ENCODE measurements around the gene LAPTM5. TPM values are rescaled to one million over a fixed set of nuclear protein-coding genes. Genes with fewer than 3 reads are reported as not detected.

Gene LAPTM5
- total RNA-seq, 3 donors from 2014 or later = 68.3 to 97.3 (median 86.8) TPM

DNA sequence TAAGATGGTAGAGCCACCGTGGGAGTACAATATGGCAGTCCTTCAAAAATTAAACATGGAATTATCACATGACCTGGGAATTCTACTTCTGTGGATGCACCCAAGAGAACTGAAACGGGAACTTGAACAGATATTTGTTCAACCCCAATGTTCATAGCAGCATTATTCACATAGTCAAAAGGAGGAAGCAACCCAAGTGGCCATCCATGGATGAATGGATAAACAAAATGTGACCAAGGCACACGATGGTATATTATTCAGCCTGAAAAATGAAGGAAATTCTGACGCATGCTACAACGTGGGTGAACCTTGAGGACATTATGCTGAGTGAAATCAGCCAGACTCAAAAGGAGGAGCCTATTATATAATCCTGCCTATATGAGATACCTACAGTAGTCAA lies 22.8 kb upstream of the LAPTM5 start:
- H3K27me3 Mint-ChIP-seq (ENCODE audit: low read depth) = peaks cover 2% of the 10 kb centered on the region
- no peak for ATAC-seq
- H3K4me3 Mint-ChIP-seq = no peak overlapping the region
- peaks cover 16% of the 10 kb centered on the region for H3K4me1 Mint-ChIP-seq (ENCODE audit: low read depth)
- no peaks in the 10 kb centered on the region for H3K9me3 Mint-ChIP-seq
- no peaks in the 10 kb centered on the region for H3K36me3 Mint-ChIP-seq (ENCODE audit: insufficient read depth)
- DNase-seq = no peak

DNA sequence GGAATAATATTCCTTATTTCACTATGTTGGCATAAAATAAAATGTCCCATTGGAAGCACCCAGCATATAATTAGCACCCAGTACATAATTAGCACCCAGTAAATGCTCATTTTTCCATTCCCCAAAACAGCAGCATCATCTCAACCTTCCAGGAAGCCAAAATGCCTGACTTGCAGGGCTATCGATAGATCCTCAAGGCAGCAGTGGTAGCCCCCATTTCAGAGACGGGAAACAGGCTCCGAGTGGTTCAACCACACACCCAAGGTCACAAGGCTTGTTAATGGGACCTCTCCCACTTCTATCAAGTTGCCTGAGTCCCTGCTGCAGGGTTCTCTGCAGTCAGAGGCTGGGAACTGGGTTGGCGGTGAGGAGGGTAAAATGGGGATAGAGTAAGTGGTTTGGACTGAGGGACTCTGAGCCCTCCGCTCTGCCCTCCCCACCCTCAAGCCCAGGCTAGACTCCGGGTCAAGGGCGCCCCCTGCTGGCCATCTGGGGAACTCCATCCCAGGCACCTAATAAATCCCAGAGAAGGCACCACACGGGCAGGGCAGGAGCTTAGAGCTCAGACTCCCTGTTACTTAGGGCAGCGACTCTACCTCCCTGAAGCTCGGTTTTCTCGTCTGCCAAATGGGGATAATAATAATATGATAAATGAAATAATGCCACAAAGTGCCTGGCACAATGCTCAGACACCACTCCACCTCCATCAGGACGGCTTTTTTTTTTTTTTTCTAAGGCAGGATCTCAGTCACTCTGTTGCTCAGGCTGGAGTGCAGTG lies 21.9 kb upstream of the LAPTM5 start:
- H3K4me3 Mint-ChIP-seq = no peak overlapping the region
- ATAC-seq (peak; percentile 66 to 76), DNase-seq (peak; percentile 95)
- peaks cover 2% of the 10 kb centered on the region for H3K27me3 Mint-ChIP-seq (ENCODE audit: low read depth)
- H3K36me3 Mint-ChIP-seq (ENCODE audit: insufficient read depth) = no peaks in the 10 kb centered on the region
- no peaks in the 10 kb centered on the region for H3K9me3 Mint-ChIP-seq
- H3K4me1 Mint-ChIP-seq (ENCODE audit: low read depth) = peaks cover 16% of the 10 kb centered on the region

DNA sequence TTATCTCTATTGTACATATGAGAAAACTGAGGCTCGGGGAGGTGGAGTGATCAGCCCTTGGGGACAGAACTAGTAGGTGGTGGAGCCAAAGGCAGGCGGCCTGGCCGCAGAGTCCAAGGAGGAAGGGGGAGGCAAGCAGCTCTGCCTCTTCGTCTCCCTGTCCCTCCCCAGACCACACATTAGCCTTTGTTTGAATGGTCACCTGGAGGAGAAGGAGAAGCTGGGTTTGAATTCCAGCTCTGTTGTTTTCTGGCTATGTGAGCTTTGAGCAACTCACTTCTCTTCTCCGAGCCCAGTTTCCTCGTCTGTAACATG lies 21.4 kb upstream of the LAPTM5 start:
- Mint-ChIP-seq H3K4me3 (no peak overlapping the region), H3K27me3 (ENCODE audit: low read depth) (no peaks in the 10 kb centered on the region), H3K4me1 (ENCODE audit: low read depth) (peaks cover 16% of the 10 kb centered on the region), H3K36me3 (ENCODE audit: insufficient read depth) (no peaks in the 10 kb centered on the region), H3K9me3 (no peaks in the 10 kb centered on the region)
- DNase-seq = no peak
- no peak for ATAC-seq

DNA sequence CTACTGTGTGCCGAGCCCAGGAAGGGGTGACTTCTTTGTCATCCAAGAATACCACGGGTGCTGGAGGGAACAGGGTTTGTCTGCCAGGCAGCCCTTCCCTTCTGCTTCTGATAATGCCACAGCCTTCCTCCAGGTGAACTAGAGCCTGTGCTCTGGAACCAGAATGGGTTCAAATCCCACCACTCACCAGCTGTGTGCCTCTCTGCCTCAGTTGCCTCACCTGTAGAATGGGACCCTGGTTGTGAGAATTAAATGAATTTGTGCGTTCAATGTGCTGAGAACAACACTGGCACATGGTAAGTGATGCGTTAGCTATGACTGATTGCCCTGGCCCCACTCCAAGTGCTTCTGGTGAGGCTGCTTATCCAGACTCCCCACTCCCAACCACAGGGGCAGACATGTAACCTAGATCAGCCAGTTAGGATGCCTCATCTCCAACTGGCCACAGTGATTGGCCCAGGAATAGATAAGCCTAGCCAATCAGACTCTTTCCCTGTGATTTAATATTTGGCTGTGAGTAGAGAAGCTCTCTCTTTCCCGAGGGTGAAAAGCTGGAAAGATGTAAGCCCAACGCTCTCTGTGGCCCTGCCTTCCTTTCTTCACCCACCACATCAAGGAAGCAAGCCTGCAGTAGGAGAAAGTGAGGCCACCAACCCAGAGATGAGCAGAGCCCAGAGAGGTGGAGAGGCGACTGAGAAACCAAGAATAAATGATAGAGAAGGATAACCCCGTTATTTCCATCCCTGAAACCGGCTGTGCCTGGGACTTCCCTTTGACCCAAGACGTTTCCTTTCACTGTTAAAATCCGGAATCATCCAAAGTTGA lies 20.8 kb upstream of the LAPTM5 start:
- Mint-ChIP-seq H3K4me3 (no peak overlapping the region), H3K27me3 (ENCODE audit: low read depth) (no peaks in the 10 kb centered on the region), H3K36me3 (ENCODE audit: insufficient read depth) (no peaks in the 10 kb centered on the region), H3K4me1 (ENCODE audit: low read depth) (peaks cover 16% of the 10 kb centered on the region), H3K9me3 (no peaks in the 10 kb centered on the region)
- ATAC-seq (peak; percentile 14 to 32), DNase-seq (no peak)

DNA sequence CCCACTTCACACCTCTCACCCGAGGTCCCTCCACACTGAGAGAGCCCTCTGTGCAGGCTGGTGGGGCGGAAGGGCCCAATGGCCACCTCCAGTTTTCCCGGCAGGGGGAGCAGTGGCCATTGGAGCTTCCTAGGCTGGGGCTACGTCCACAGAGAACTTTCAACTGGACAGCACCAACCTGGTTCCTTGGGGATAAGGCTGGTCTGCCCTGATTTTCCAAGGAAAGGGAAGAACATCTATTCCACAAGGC lies 20.3 kb upstream of the LAPTM5 start:
- no peak overlapping the region for H3K4me3 Mint-ChIP-seq
- H3K9me3 Mint-ChIP-seq = no peaks in the 10 kb centered on the region
- no peaks in the 10 kb centered on the region for H3K27me3 Mint-ChIP-seq (ENCODE audit: low read depth)
- H3K36me3 Mint-ChIP-seq (ENCODE audit: insufficient read depth) = no peaks in the 10 kb centered on the region
- no peak for DNase-seq
- peaks cover 16% of the 10 kb centered on the region for H3K4me1 Mint-ChIP-seq (ENCODE audit: low read depth)
- ATAC-seq = no peak

DNA sequence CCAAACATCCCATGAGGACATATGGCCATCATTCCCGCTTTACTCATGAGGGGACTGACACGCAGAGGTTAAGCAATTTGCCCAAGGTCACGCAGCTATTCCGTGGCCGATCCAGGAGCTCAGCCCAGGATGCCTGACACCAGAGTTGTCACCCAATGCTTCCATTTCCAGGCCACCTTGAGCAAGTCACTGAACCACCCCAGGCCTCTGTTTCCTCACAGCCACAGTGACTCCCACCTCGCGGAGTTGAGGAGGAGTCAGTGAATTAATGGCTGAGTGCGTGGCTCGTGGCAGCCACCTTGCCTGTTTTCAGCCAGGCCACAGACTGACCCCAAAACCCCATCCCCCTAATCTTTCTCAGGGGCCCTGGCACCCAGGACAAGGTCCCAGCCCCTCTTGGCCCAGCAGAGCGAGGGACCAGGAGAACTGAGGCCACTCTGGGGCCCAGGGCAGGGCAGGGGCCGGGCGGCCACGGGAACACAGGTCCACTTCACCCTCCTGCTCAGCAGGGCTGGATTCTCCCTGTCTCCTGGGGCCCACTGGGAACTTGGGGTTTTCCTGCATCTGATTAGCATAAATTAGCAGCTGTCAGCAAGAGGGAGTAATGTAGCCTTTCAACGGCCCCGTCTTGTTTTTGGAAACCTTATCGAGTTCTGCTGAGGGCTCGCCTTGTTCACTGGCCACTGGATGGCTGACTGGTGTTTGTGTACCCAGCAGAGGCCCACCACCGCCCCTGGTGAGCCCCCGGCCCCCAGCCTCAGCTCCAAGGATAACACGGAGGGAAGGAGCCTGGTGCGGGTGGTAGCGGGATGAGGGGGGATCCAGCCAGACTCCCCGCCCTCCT lies 19.7 kb upstream of the LAPTM5 start:
- no peaks in the 10 kb centered on the region for H3K27me3 Mint-ChIP-seq (ENCODE audit: low read depth)
- no peaks in the 10 kb centered on the region for H3K9me3 Mint-ChIP-seq
- DNase-seq (no peak), ATAC-seq (no peak)
- no peak overlapping the region for H3K4me3 Mint-ChIP-seq
- H3K4me1 Mint-ChIP-seq (ENCODE audit: low read depth) = peaks cover 15% of the 10 kb centered on the region
- H3K36me3 Mint-ChIP-seq (ENCODE audit: insufficient read depth) = no peaks in the 10 kb centered on the region

DNA sequence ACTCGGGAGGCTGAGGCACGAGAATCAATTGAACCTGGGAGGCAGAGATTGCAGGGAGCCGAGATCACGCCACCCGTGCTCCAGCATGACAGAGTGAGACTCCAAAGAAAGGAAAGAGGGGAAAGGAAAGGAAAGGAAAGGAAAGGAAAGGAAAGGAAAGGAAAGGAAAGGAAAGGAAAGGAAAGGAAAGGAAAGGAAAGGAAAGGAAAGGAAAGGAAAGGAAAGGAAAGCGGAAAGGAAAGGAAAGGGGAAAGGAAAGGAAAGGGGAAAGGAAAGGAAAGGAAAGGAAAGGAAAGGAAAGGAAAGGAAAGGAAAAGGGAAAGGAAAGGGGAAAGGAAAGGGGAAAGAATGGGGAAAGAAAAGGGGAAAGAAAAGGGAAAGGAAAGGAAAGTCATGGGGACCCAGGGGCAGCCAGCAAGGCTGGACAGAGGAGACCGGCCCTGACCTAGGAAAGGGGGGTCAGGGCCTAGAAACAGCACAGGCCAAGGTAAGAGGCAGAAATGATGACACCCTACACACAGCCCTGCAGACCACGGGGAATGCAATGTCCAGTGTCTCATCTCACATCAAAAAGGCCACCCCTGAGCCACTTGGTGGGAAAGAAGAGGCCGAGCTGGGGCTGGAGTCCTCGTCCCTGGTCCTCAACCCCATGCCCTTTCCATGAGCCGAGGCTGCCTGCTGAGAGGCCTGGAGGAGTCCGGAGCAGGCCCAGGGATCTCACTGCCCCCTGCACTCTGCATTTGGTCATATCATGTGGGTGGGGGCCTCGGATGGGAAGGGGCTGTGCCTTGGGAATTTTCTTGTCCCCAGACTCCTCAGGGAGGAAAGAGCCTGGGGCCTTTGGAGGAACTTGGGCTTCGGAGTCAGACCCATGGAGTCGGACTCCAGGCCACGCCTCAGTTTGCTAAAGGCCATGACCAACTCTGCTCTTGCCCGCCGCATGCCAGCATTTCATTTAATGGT lies 18.8 kb upstream of the LAPTM5 start:
- H3K4me1 Mint-ChIP-seq (ENCODE audit: low read depth) = peaks cover 15% of the 10 kb centered on the region
- H3K9me3 Mint-ChIP-seq = no peaks in the 10 kb centered on the region
- no peak for ATAC-seq
- H3K4me3 Mint-ChIP-seq = no peak overlapping the region
- DNase-seq = no peak
- H3K36me3 Mint-ChIP-seq (ENCODE audit: insufficient read depth) = no peaks in the 10 kb centered on the region
- H3K27me3 Mint-ChIP-seq (ENCODE audit: low read depth) = no peaks in the 10 kb centered on the region

DNA sequence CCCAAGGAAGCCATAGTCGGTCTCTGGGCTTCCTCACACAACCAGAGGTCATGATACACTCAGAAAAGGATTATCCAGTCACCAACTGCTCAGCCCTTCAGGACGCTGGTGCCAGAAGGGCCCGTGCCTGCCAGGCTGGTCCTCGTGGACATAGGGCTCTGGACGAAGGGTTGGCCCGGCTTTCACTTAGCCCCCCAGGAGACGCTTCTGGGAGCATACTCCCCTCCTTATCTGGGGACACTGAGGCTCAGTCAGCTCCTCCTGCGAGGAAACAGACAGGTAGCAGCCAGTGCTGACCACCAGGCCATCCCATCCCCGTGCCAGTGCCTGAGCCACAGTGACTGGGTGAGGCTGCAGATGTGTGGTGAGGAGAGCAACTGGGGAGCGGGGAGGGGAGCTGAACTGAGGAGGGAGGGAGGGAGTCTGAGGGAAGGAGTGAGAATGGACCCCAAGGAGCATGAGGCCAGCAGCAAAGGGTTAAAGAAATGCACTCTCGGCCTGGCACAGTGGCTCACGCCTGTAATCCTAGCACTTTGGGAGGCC lies 17.9 kb upstream of the LAPTM5 start:
- Mint-ChIP-seq H3K4me1 (ENCODE audit: low read depth) (peaks cover 13% of the 10 kb centered on the region), H3K27me3 (ENCODE audit: low read depth) (no peaks in the 10 kb centered on the region), H3K9me3 (no peaks in the 10 kb centered on the region), H3K36me3 (ENCODE audit: insufficient read depth) (no peaks in the 10 kb centered on the region), H3K4me3 (no peak overlapping the region)
- ATAC-seq = no peak
- no peak for DNase-seq

DNA sequence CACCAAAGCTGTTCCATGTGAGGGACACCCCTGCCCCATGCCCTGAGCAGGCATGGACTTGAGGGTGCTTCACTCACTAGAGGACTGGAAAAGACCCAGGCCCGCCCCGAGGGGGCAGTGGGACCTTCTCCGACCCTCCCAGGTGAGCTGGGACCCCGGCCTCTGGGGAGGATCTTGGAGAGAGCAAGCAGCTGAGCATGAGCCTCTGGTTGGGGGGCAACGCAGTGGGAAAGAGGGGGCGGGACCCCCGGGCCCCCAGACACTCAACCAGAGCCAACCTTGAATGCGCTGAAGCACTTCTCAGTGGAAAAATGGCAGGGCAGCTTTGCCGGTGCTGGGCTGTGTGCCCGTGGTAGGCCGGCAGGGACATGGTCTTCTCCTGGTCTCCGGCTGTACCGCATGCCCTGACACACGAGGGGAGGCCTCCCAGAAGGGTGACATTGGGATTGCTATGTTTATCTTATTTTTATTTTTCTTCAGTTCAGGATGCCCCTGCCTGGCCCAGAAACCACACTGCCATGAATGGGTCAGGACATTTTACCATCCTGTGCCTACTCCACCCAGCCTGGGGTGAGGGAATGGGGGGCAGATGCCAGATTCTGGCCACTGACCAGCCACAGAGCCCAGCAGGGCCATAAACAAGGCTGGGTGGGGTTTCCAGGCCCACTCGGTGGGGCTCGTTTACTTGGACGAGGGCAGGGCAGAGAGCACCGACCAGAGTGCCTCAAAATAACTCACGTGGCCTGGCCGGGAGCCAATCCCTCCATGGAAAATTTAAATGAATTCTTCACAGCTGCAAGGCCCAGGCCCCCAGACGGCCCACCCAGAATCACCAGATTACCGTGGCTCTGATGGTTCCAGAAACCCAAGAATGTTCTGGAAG lies 17.2 kb upstream of the LAPTM5 start:
- peaks cover 12% of the 10 kb centered on the region for H3K4me1 Mint-ChIP-seq (ENCODE audit: low read depth)
- no peaks in the 10 kb centered on the region for H3K36me3 Mint-ChIP-seq (ENCODE audit: insufficient read depth)

DNA sequence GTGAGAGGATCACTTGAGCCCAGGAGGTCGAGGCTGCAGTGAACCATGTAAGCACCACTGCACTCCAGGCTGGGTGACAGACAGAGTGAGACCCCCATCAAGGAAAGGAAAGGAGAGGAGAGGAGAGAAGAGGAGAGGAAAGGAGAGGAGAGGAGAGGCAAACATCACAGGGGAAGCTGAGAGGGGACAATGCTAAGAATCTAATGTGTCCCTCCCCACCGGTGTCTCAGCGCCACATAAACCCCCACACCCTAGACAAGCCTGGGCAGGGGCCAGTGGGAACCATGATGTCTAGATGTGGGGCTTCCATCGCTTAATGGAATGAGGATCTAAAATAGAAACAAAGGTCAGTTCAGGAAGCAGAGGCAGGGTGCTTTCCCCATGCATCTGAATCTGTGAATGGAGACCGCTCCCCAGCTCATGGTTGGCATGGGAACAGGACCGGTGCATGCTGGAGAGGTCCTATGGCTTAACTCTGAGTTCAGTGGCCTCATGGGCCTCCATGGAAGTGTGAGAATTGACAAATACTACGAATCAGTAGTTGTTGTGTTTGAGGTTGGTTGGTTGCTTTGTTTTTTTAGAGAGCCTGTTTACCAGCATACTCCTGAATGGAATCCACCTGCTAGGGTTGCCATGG lies 16.3 kb upstream of the LAPTM5 start:
- no peaks in the 10 kb centered on the region for H3K9me3 Mint-ChIP-seq
- H3K27me3 Mint-ChIP-seq (ENCODE audit: low read depth) = no peaks in the 10 kb centered on the region
- H3K36me3 Mint-ChIP-seq (ENCODE audit: insufficient read depth) = no peaks in the 10 kb centered on the region
- ATAC-seq (no peak), DNase-seq (no peak)
- no peak overlapping the region for H3K4me3 Mint-ChIP-seq
- peaks cover 3% of the 10 kb centered on the region for H3K4me1 Mint-ChIP-seq (ENCODE audit: low read depth)

More for the DNA sequence above, 17.2 kb upstream of the LAPTM5 start:
- Mint-ChIP-seq H3K27me3 (ENCODE audit: low read depth) (no peaks in the 10 kb centered on the region), H3K4me3 (no peak overlapping the region), H3K9me3 (no peaks in the 10 kb centered on the region)
- ATAC-seq (no peak), DNase-seq (no peak)

DNA sequence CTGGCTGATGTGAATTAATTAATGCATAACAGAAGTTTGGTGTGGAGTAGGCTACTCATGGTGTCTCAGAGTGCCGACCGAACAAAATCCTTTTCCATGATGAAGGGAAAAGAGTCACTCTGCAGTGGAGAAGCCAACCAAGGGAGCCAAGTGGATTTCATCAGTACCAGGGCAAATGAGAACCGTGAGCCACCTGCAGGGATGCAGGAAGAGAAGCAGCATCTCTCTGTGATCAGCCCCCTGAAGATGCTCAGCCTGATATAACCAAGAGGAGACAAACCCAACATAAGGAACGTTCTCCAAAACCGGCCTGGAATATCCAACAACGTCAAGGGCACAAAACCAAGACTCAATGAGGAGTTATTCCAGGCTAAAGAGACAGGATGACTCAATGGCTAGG lies 13.4 kb upstream of the LAPTM5 start:
- H3K4me3 Mint-ChIP-seq = no peak overlapping the region

DNA sequence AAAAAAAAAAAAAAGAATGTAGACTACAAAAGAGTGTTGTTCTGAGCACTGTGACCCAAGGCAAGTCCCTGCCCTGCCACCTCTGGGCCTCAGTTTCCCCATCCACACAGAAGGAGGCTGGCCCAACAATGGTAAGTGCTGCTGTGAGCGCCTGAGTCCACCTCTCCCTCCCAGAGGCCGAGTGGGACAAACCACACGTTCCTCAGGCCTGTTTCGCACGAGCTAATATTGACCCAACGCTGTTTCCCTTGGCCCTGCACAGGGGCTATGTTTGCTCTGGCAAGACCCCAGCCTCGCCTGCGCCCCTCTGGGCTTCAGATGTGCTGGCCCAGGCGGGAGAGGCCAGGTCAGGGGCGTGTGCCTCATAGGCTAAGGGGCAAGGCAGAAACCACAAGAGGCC lies 12.6 kb upstream of the LAPTM5 start:
- no peak overlapping the region for H3K4me3 Mint-ChIP-seq
- H3K4me1 Mint-ChIP-seq (ENCODE audit: low read depth) = peaks cover 13% of the 10 kb centered on the region
- no peaks in the 10 kb centered on the region for H3K27me3 Mint-ChIP-seq (ENCODE audit: low read depth)
- H3K9me3 Mint-ChIP-seq = no peaks in the 10 kb centered on the region
- ATAC-seq (no peak), DNase-seq (no peak)
- no peaks in the 10 kb centered on the region for H3K36me3 Mint-ChIP-seq (ENCODE audit: insufficient read depth)

More for the DNA sequence above, 13.4 kb upstream of the LAPTM5 start:
- Mint-ChIP-seq H3K27me3 (ENCODE audit: low read depth) (no peaks in the 10 kb centered on the region), H3K9me3 (no peaks in the 10 kb centered on the region), H3K4me1 (ENCODE audit: low read depth) (peaks cover 5% of the 10 kb centered on the region), H3K36me3 (ENCODE audit: insufficient read depth) (no peaks in the 10 kb centered on the region)
- ATAC-seq (no peak), DNase-seq (no peak)
